Measurements from ENCODE around the gene BCAN. TPM values are rescaled to one million over a fixed set of nuclear protein-coding genes. Genes with fewer than 3 reads are reported as not detected.

BCAN gene
- total and polyA plus RNA-seq, 2 of the 4 experiments (the other 2 are of a cell fraction) = 0.07 TPM; not detected in 1

DNA sequence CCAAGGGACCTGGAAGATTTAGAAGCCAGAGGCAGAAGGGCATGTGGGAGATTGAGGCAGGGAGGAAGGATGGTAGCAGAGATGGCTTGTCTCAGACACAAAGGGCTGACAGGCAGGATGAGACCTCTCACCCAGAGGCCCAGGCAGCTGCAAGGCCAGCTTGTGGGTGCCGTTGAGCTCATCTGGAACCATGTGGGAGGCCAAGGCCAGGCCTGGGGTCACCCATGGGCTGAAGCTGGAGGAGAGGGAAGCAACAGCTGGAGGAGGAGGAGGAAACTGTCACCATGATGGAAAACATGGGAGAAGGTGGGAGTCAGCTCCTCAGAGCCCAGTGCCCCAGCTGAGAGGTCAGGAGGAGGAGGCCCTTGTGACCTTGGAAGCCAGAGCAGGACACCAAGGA, 57.1 kb downstream of the BCAN start:
- no peaks in the 10 kb centered on the region for H3K9me3 ChIP-seq (ENCODE audit: control insufficient read depth, insufficient read depth, low read length)
- H2AK9ac ChIP-seq (replicated peaks; ENCODE audit: low read depth, low read length, poor library complexity) = no peak overlapping the region
- H3K27me3 ChIP-seq (ENCODE audit: control insufficient read depth, insufficient read depth, low read length) = peaks cover 2% of the 10 kb centered on the region; the same call in 1 of the 2 replicates
- H3K4me2 ChIP-seq (ENCODE audit: low read depth, low read length) = no peak overlapping the region
- intact Hi-C loops (cut with micrococcal nuclease) = no loop called here
- ATAC-seq (ENCODE audit: low read depth) (no peak), DNase-seq (no peak)
- dilution Hi-C loops (cut with HindIII; ENCODE audit: low sequenced_read_pairs, unreplicated experiment) = no loop called here
- H4K5ac ChIP-seq (ENCODE audit: low read depth, low read length) = no peak overlapping the region
- H3K23ac ChIP-seq (ENCODE audit: low read depth, low read length) = no peak overlapping the region
- H3K56ac ChIP-seq (ENCODE audit: extremely low read depth, insufficient read depth, low read length) = no peak overlapping the region
- H3K4me1 ChIP-seq (ENCODE audit: control insufficient read depth, insufficient read depth, low read length) = no peaks in the 10 kb centered on the region
- no peak overlapping the region for H3K18ac ChIP-seq (ENCODE audit: low read depth, low read length)
- H3K14ac ChIP-seq (replicated peaks; ENCODE audit: low read depth, low read length) = no peak overlapping the region; the same call in 1 of the 2 replicates
- H3K27ac ChIP-seq (ENCODE audit: insufficient read depth, low read length) = no peak overlapping the region
- no peak overlapping the region for H3K4ac ChIP-seq (ENCODE audit: low read depth, low read length)
- WGBS, 2 experiments (ENCODE audit: extremely low coverage in 2 of 2, insufficient read length in 1 of 2) = 33% methylated on average over 1 of the region's 1 CpG; no CpG with 5 or more reads in 1 of the 2 experiments
- H2BK5ac ChIP-seq (ENCODE audit: low read depth, low read length, poor library complexity, severe bottlenecking) = no peak overlapping the region
- in situ Hi-C loops (cut with MboI; ENCODE audit: low sequenced_read_pairs) = loop anchor here (10.0 kb wide), 1 partner anchor 186 kb away; no protein-coding TSS in a partner anchor
- no peak overlapping the region for H2AFZ ChIP-seq (replicated peaks; ENCODE audit: low read length, poor library complexity)
- TF ChIP-seq SMC3 (IDR thresholded peaks at IDR 0.05; ENCODE audit: low read depth, low read length) (no peak), CEBPB (IDR thresholded peaks at IDR 0.05; ENCODE audit: low read depth, low read length) (no peak), RFX5 (IDR thresholded peaks at IDR 0.05; ENCODE audit: low read depth, low read length) (no peak), BHLHE40 (IDR thresholded peaks at IDR 0.05; ENCODE audit: low read depth, low read length) (no peak), FOS (IDR thresholded peaks at IDR 0.05; ENCODE audit: low read depth, low read length) (no peak), NFE2L2 (IDR thresholded peaks at IDR 0.05; ENCODE audit: low read depth, low read length) (no peak), POLR2A (IDR thresholded peaks at IDR 0.05; ENCODE audit: low read depth, low read length) (no peak), MAFK (IDR thresholded peaks at IDR 0.05; ENCODE audit: low read depth, low read length) (no peak), CHD1 (IDR thresholded peaks at IDR 0.05; ENCODE audit: low read depth, low read length) (no peak), MXI1 (IDR thresholded peaks at IDR 0.05; ENCODE audit: borderline replicate concordance, low read depth, low read length) (no peak), MAZ (IDR thresholded peaks at IDR 0.05; ENCODE audit: borderline replicate concordance, low read depth, low read length) (no peak), RCOR1 (IDR thresholded peaks at IDR 0.05; ENCODE audit: insufficient replicate concordance, low read length) (no peak), RAD21 (IDR thresholded peaks at IDR 0.05; ENCODE audit: low read length) (no peak)
- TF ChIP-seq, protein P1, sequence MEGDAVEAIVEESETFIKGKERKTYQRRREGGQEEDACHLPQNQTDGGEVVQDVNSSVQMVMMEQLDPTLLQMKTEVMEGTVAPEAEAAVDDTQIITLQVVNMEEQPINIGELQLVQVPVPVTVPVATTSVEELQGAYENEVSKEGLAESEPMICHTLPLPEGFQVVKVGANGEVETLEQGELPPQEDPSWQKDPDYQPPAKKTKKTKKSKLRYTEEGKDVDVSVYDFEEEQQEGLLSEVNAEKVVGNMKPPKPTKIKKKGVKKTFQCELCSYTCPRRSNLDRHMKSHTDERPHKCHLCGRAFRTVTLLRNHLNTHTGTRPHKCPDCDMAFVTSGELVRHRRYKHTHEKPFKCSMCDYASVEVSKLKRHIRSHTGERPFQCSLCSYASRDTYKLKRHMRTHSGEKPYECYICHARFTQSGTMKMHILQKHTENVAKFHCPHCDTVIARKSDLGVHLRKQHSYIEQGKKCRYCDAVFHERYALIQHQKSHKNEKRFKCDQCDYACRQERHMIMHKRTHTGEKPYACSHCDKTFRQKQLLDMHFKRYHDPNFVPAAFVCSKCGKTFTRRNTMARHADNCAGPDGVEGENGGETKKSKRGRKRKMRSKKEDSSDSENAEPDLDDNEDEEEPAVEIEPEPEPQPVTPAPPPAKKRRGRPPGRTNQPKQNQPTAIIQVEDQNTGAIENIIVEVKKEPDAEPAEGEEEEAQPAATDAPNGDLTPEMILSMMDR (conservative IDR thresholded peaks at IDR 0.05; ENCODE audit: low read depth, low read length) = no peak
- TF ChIP-seq, protein P2, sequence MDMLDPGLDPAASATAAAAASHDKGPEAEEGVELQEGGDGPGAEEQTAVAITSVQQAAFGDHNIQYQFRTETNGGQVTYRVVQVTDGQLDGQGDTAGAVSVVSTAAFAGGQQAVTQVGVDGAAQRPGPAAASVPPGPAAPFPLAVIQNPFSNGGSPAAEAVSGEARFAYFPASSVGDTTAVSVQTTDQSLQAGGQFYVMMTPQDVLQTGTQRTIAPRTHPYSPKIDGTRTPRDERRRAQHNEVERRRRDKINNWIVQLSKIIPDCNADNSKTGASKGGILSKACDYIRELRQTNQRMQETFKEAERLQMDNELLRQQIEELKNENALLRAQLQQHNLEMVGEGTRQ (IDR thresholded peaks at IDR 0.05; ENCODE audit: low read depth, low read length) = no peak
- TF ChIP-seq, protein P3, sequence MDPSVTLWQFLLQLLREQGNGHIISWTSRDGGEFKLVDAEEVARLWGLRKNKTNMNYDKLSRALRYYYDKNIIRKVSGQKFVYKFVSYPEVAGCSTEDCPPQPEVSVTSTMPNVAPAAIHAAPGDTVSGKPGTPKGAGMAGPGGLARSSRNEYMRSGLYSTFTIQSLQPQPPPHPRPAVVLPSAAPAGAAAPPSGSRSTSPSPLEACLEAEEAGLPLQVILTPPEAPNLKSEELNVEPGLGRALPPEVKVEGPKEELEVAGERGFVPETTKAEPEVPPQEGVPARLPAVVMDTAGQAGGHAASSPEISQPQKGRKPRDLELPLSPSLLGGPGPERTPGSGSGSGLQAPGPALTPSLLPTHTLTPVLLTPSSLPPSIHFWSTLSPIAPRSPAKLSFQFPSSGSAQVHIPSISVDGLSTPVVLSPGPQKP (IDR thresholded peaks at IDR 0.05; ENCODE audit: borderline replicate concordance, low read depth, low read length) = no peak
- no peak overlapping the region for H2BK120ac ChIP-seq (ENCODE audit: low read depth, low read length)
- H2AK5ac ChIP-seq (ENCODE audit: low read depth, low read length) = no peak overlapping the region
- no peak overlapping the region for H2BK15ac ChIP-seq (ENCODE audit: low read depth, low read length)
- no peak overlapping the region for H4K8ac ChIP-seq (ENCODE audit: low read depth in 2 of 2, low read length in 2 of 2)
- no peak overlapping the region for H4K91ac ChIP-seq (ENCODE audit: insufficient read depth, low read depth, low read length)
- no peaks in the 10 kb centered on the region for H3K9me1 ChIP-seq (ENCODE audit: insufficient read depth, low read length)
- no peak overlapping the region for H2BK20ac ChIP-seq (ENCODE audit: low read depth, low read length)
- no peaks in the 10 kb centered on the region for H3K36me3 ChIP-seq (ENCODE audit: control insufficient read depth, insufficient read depth, low read length)
- no peaks in the 10 kb centered on the region for H3K79me1 ChIP-seq (ENCODE audit: low read depth in 1 of 2, low read length in 2 of 2)
- H3K4me3 ChIP-seq (ENCODE audit: insufficient read depth, low read depth, low read length) = no peak overlapping the region
- BruUV-seq (replicated peaks) = no TSS peak
- ChIA-PET POLR2A (ENCODE audit: unreplicated experiment) (no interaction called here), CTCF (interaction anchor here (1.3 kb wide), 1 partner anchor 9 kb away, joined by 5 read pairs; no protein-coding TSS in a partner anchor)
- no peaks in the 10 kb centered on the region for H4K20me1 ChIP-seq (ENCODE audit: insufficient read depth, low read length)
- no peak overlapping the region for H3K9ac ChIP-seq (ENCODE audit: low read depth, low read length)

All from IMR-90 (cell line).